Transverse colon (tissue), 4 donors: ENCODE results near the gene PPIC.

ENCODE experiments used
- EP300 ChIP-seq: sonication (generic); formaldehyde crosslinking; IDR thresholded peaks from one replicate; pipeline ENCODE4 v1.6.1; 2017; ENCODE audit warnings: antibody characterized with exemption, low read depth
- POLR2A ChIP-seq: fragments of 450-650 bp; IDR thresholded peaks from one replicate; pipeline ENCODE4 v1.6.1; 2016; ENCODE audit warnings: antibody characterized with exemption, mild to moderate bottlenecking, moderate library complexity
- POLR2AphosphoS5 ChIP-seq, 3 donors: sonication (generic); formaldehyde crosslinking; IDR thresholded peaks; one replicate each; pipeline ENCODE4 v1.6.1; 2016; ENCODE audit warnings: antibody characterized with exemption in 3 of 3
- TF ChIP-seq, protein P1 (sequence below), 5 experiments: fragments of 200-600 bp in 3 of 5; fragments of 450-650 bp in 2 of 5; sonication (generic) in 3 of 5; IDR thresholded peaks; 1 replicate in 2 of 5; 2 replicates in 3 of 5; pipeline ENCODE4 v1.5.1; 2016 to 2017; ENCODE audit warnings: antibody characterized with exemption in 5 of 5, inconsistent platforms in 3 of 5, mild to moderate bottlenecking in 2 of 5, moderate library complexity in 1 of 5

DNA sequence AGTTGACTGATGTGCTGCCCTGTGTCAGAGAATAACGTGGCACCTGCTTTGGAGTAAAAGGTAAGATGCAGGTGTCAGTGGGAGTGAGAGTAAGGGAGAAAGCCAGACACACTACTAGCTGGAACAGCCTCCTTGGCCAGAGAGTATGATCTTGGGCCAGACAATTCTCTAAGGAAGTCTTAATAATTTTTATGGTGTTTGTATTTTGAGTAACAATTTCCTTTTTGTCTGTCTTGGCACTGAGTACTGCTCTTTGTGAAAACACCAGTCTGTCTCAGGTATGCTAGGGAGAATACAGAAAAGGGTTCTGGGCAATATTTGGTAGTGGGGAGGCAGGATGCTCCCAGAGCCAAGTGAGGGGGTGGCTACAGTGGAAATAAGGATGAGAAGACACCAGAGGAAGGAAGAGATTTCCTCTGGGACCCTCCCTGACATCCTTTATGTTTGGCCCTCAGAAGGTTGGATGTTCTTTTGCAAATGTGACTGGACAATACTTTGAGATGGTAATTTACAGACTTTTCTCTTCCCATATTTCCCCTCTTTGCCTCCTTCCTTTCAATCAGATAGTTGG is 31.9 kb upstream of the PPIC start:
- no peak for TF ChIP-seq POLR2AphosphoS5 (IDR thresholded peaks at IDR 0.05)
- TF ChIP-seq, protein P1, sequence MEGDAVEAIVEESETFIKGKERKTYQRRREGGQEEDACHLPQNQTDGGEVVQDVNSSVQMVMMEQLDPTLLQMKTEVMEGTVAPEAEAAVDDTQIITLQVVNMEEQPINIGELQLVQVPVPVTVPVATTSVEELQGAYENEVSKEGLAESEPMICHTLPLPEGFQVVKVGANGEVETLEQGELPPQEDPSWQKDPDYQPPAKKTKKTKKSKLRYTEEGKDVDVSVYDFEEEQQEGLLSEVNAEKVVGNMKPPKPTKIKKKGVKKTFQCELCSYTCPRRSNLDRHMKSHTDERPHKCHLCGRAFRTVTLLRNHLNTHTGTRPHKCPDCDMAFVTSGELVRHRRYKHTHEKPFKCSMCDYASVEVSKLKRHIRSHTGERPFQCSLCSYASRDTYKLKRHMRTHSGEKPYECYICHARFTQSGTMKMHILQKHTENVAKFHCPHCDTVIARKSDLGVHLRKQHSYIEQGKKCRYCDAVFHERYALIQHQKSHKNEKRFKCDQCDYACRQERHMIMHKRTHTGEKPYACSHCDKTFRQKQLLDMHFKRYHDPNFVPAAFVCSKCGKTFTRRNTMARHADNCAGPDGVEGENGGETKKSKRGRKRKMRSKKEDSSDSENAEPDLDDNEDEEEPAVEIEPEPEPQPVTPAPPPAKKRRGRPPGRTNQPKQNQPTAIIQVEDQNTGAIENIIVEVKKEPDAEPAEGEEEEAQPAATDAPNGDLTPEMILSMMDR (IDR thresholded peaks at IDR 0.05): no peak
- TF ChIP-seq POLR2A: no peak
- no peak for TF ChIP-seq EP300
